ACHN (cell line): ENCODE results near the gene ARAP1.
"Not testable (repeated sequence)": the region's sequence is repeated elsewhere in the genome, so short reads cannot be mapped to it uniquely, and the experiment has no call there.

Experiments
- DNase-seq: peaks from one replicate; pipeline ENCODE4 v3.0.0-alpha.2; 2015
- in situ Hi-C: cut with HindIII; loops from 2 replicates; pipeline ENCODE4 v1.10.0; 2017; ENCODE audit warnings: low sequenced_read_pairs, low pct_ligation_motif_present, low pct_unique_long_range_greater_than_20kb

The ARAP1 gene

GRCh38 chr11:72752088-72752914 lies at the start of gene ARAP1:
ARAP1 (minus strand) TSS chr11:72752408; CDS start chr11:72727128, 25,280 bp downstream.
- peak; percentile 86 for DNase-seq
- in situ Hi-C loops: loop anchor here (10.0 kb wide), 1 partner anchor 62 kb away; the partner anchor contains the start of gene ATG16L2

GRCh38 chr11:72799441-72799840 lies 47.2 kb upstream of the ARAP1 start:
- in situ Hi-C loops: no loop called here
- DNase-seq: no peak

DNA sequence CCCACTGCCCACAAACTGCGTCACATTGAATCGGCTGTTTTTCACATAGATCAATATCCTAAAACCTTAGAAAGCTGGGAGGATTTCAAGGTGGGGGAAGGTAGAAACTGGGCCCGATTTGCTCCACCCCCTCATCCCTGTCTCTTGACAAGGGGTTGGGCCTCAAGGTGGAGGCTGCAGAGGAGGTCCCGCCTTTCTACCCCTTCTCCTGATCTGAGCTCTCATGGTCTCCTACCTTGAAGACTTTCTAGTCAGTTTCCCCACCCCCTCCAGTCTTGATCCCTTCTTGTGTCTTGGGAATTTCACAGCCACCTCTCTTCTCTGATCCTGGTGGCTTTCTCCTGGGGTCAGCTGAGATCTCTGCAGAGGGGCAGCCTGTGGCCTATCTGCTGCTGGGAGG lies 46.2 kb upstream of the ARAP1 start:
- no peak for DNase-seq
- in situ Hi-C loops: no loop called here

GRCh38 chr11:72793425-72794367 lies 41.5 kb upstream of the ARAP1 start, which contains the start of gene STARD10:
STARD10 (minus strand) TSS chr11:72794047; CDS start chr11:72781181, 12,866 bp downstream.
- in situ Hi-C loops: no loop called here

DNA sequence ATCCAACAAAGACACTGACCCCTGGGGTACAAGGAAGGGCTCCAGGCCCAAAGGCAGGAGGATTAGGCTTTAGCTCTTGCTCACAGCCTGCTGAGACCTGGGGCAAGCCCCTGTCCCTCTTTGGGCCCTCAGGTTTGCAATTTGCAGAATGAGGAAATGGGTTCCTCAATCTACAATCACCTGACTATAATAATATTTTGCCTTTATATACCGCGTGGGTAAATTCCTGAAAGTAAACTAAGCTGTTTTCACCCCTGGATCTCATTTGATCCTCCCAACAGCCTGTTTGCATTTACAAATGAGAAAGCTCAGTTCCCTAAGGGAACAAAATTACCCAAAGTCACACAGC lies 40.8 kb upstream of the ARAP1 start:
- no peak for DNase-seq
- in situ Hi-C loops: no loop called here

More at GRCh38 chr11:72793425-72794367, 41.5 kb upstream of the ARAP1 start, which contains the start of gene STARD10:
- DNase-seq: peak; percentile 93

GRCh38 chr11:72792437-72793021 lies 40.3 kb upstream of the ARAP1 start:
- in situ Hi-C loops: no loop called here
- DNase-seq: no peak

DNA sequence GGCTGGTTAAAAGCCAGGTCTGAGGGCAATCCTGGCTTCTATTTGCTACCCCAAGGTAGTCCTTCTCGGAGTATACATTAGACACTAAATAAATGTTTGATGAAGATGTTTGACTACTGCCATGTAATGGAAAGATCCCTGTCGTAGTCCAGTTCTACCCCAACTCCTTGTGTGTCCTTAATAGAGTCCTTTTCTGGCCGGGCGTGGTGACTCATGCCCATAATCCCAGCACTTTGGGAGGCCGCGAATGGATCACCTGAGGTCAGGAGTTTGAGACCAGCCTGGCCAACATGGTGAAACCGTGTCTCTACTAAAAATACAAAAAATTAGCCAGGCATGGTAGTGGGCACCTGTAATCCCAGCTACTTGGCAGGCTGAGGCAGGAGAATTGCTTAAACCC lies 39.0 kb upstream of the ARAP1 start:
- DNase-seq, in situ Hi-C loops: not testable (repeated sequence)

- in situ Hi-C loops: no loop called here
Observed at GRCh38 chr11:72789493-72790131, 37.4 kb upstream of the ARAP1 start.

DNA sequence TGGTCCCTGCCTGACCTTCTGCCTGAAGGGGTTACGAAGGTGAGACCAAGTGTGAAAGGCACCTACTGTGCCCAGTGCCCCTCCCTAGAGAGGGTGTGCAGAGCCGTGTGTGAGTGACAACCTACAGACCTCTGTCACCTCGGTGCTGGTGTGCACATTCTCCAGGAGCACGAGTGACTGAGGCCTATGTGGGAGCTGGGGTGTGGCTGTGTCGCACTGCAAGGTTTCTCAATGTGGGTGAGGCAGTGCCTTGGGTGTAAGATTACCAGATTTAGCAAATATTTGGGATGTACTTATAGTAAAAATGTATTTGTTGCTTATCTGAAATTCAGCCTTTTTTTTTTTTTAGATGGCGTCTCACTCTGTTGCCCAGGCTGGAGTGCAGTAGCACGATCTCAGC lies 36.0 kb upstream of the ARAP1 start:
- in situ Hi-C loops: no loop called here
- no peak for DNase-seq

More at GRCh38 chr11:72789493-72790131, 37.4 kb upstream of the ARAP1 start:
- DNase-seq: no peak

DNA sequence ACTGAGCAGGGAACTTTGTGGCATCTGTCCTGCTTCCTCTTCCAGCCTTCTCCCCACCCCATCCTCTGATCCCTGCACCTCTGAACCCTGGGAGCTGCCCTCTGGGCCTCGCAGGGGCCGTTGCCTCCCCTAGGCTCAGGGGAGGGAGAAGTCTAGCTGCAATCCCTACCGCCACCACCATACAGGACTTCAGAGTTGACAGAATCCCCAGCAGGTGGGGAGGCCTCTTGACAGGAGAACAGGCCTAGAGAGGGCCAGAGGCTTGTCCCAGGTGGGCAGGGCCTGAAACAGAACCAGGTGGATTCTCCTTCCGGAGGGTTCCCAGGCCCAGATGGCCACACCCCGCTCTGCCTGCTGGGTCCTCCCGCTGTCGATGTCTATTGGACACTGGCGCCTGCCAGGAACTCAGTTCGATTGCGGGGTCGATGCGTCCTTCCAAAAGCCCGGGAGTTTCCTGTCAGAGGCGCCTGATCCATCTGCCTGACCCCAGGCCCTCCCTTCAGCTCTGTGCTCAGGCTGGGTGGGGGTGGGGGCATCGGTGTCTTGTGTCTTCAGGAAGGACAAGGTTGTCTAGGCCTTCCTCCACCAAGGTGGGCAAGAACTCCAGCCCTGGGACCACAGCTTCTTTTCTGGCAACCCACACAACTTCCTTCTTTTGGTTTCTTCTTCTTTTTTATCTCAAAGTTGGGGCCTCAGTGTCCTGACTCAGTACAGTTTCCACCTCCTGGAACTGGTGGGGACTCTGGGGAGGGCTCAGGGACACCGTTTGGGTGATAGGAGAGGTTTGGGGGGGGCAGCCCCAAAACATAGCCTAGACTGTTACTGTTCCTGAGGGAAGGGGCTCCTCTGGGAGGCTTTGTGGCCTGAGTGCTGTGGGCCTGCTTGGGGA lies 35.3 kb upstream of the ARAP1 start:
- DNase-seq: no peak
- in situ Hi-C loops: no loop called here

DNA sequence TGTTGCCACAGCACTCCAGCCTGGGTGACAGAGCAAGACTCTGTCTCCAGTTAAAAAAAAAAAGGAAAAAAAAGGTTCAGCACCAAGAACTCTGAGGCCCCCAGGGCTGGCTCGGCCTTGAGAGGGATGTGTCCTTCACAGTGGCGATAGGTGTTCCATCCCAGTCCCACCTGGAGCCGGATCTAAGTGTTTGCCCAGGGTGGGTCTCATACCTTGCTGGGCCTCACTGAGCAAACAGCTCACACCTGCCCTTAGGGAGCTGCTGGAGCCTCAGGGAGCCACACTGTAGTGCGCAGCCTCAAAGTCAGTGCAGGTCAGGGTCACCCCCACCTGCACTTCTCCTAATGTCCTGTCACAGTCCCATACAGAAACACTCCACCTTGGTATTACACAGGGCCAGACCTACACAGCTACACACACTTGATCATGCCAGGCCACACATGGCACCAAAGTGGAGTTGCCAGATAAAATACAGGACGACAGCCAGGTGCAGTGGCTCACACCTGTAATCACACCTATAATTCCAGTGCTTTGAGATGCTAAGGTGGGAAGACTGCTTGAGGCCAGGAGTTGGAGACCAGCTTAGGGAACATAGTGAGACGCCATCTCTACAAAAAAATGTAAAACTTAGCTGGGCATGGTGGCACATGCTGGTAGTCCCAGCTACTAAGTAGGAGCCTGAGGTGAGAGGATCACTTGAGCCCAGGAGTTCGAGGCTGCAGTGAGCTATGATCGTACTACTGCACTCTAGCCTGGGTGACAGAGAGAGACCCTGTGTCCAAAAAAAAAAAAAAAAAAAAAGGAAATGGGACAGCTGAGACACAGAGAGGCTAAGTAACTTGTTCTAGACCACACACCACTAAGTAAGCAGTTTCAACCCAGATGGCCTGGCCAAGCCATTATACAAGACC lies 34.4 kb upstream of the ARAP1 start:
- no peak for DNase-seq
- in situ Hi-C loops: no loop called here

- no peak for DNase-seq
- in situ Hi-C loops: no loop called here
Observed at GRCh38 chr11:72784662-72785061, 32.5 kb upstream of the ARAP1 start.

DNA sequence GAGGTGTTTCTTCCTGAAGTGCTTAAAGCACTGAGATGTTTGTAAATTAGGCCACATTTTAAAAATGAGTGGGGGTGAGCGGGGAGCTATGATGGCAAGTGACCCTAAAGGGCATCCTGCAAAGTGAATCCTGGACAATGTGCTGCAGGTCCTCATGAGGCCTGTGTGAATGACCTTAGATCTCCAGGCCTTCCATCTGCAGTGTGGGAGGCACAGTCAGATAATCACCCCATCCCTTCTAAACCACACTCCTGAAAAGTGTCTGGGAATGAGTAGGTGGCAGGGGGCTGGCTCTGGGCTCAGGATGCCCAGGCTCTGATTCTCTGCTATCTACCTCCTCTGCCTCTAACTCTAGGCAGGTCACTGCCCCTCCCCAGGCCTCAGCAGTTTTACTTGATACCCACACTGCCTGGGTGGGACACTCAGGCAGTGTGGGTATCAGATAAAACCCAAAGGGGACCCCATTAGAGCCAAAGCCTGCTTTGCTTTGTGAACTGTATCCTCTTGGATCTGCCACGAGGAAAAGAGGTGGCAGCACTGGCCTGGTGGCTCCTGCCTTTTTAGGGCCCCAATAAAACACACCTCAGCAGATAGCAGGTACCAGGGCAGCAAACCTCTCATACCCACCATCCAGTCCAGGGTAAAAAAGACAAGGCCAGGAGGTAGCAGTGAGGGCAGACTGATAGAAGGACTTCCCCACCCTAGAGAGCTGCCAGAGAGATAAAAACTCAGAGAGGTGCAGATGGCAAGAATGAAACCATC lies 31.1 kb upstream of the ARAP1 start:
- DNase-seq: no peak
- in situ Hi-C loops: no loop called here

DNA sequence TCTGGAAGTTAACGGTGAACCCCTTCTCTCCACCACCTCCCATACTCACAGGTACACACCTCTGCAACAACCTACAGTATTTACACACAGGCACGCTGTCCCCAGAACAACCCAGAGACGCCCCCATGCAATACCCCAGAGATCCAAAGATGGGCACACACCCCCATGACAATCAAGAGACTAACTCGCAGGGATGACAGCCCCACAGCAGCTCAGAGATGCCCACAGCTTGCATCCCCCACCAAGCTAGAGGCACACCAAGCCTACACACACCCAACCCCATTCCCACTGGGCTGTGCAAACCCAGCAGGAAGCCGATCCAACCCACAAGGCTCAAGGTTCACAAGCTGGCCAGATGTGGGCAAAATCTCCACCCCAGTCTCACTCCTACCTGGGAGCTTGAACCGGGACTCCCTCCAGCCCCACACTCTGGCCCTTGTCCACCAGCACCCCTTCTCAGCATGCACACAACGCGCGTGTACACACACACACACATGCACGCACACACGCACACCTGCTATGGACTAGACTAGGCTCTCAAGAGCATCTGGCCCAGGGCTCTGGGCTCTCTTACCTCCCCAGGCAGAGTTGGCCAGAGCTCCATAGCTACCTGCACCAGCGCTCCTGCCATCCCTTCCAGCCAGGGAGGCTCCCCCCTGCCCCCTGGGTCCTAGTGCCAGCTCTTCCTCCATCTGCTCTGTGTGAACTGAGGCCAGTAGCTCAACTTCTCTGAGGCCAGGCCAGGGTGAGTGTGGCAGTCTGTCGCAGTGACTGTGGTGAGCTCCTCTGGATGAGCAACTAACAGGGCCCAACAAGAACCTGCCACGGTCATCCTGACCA lies 30.1 kb upstream of the ARAP1 start:
- no peak for DNase-seq
- in situ Hi-C loops: no loop called here
